ENCODE measurements around the gene DNAI4.

DNAI4 gene

DNA sequence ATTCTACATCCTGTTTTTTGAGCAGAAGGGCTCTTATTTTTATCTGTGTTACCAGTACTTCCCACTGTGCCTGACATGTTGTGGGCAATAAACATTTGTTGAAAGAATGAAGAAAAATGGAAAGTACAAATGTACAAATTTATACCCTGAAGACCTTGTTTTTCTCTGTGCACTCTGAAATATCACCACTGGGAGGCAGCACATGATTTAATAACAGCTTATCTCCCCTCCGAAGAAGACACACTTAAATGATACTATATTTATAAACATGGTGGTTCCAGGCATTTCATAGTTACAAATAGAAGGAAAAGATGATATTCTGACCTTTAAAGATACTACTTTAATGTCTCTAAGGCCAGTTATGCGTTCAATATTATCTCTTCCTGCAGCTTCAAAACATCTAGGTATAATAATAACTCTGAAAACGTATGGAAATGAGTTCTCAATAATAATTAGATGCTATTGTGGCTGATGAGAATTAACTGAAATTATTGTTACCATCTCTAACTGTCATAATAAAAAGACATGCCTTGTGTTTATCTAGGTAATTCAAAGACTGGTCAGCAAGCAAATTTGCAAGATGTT lies 159.6 kb downstream of the DNAI4 start:
- peak; percentile 17 to 30 for DNase-seq (ENCODE audit: low read depth in 2 of 2)

All from activated CD8-positive, alpha-beta memory T cell treated with anti-CD3 and anti-CD28 coated beads for 4 hours (primary cell).